Activated CD8-positive, alpha-beta memory T cell treated with anti-CD3 and anti-CD28 coated beads for 36 hours (primary cell): ENCODE measurements around the gene FTO. TPM values are rescaled to one million over a fixed set of nuclear protein-coding genes. Genes with fewer than 3 reads are reported as not detected.

Source experiments
- CTCF ChIA-PET: fragments of 350-600 bp; sonication (Branson Sonifier 250); formaldehyde crosslinking; loops from one replicate; lab custom pipeline; 2021; ENCODE audit warnings: antibody characterized with exemption; lab: Charles Lee
- POLR2A ChIA-PET: fragments of 350-600 bp; sonication (Branson Sonifier 250); formaldehyde crosslinking; loops from one replicate; lab custom pipeline; 2021; ENCODE audit warnings: antibody characterized with exemption; lab: Charles Lee
- total RNA-seq, 2 experiments: library from RNA; stranded (reverse); gene quantifications; one replicate each; pipeline ENCODE4 v1.2.3, GENCODE V29; 2021

Gene FTO
- total RNA-seq, 2 experiments from 2014 or later = 49.5 to 52.8 TPM

- ChIA-PET POLR2A (no interaction called here), CTCF (no interaction called here)
Observed at GRCh38 chr16:53843084-53843483, 139.1 kb downstream of the FTO start.

- CTCF ChIA-PET = interaction anchor here (1.3 kb wide), 1 partner anchor 99 kb away, joined by 3 read pairs; no protein-coding TSS in a partner anchor
- POLR2A ChIA-PET = no interaction called here
Observed at GRCh38 chr16:53844804-53845203, 140.8 kb downstream of the FTO start.

- CTCF ChIA-PET = interaction anchor here (0.6 kb wide), 1 partner anchor 83 kb away, joined by 3 read pairs; no protein-coding TSS in a partner anchor
- POLR2A ChIA-PET = interaction anchor here (0.6 kb wide), 1 partner anchor 1566 kb away, joined by 7 read pairs; no protein-coding TSS in a partner anchor
Observed at GRCh38 chr16:53846549-53846948, 142.6 kb downstream of the FTO start.

GRCh38 chr16:53846971-53847370 is 143.0 kb downstream of the FTO start:
- CTCF ChIA-PET = interaction anchor here (0.6 kb wide), 1 partner anchor 83 kb away, joined by 3 read pairs; no protein-coding TSS in a partner anchor
- POLR2A ChIA-PET = interaction anchor here (0.6 kb wide), 1 partner anchor 1567 kb away, joined by 7 read pairs; no protein-coding TSS in a partner anchor

- ChIA-PET POLR2A (no interaction called here), CTCF (no interaction called here)
Observed at GRCh38 chr16:53848277-53848942, 144.5 kb downstream of the FTO start.

GRCh38 chr16:53848950-53849349 is 145.0 kb downstream of the FTO start:
- CTCF ChIA-PET = no interaction called here
- POLR2A ChIA-PET = no interaction called here

- CTCF ChIA-PET = interaction anchor here (0.7 kb wide), 1 partner anchor 35 kb away, joined by 3 read pairs; no protein-coding TSS in a partner anchor
- POLR2A ChIA-PET = no interaction called here
Observed at GRCh38 chr16:53849585-53849984, 145.6 kb downstream of the FTO start.

- ChIA-PET POLR2A (interaction anchor here (0.7 kb wide), 1 partner anchor 221 kb away, joined by 4 read pairs; no protein-coding TSS in a partner anchor), CTCF (interaction anchor here (0.7 kb wide), 1 partner anchor 36 kb away, joined by 3 read pairs; no protein-coding TSS in a partner anchor)
Observed at GRCh38 chr16:53849994-53850393, 146.0 kb downstream of the FTO start.

GRCh38 chr16:53852678-53853077 is 148.7 kb downstream of the FTO start:
- ChIA-PET POLR2A (no interaction called here), CTCF (no interaction called here)

GRCh38 chr16:53855056-53855455 is 151.1 kb downstream of the FTO start:
- ChIA-PET CTCF (no interaction called here), POLR2A (no interaction called here)

- ChIA-PET CTCF (no interaction called here), POLR2A (no interaction called here)
Observed at GRCh38 chr16:53855511-53855910, 151.6 kb downstream of the FTO start.

- ChIA-PET POLR2A (no interaction called here), CTCF (interaction anchor here (0.6 kb wide), 1 partner anchor 570 kb away, joined by 3 read pairs; no protein-coding TSS in a partner anchor)
Observed at GRCh38 chr16:53859995-53860540, 156.1 kb downstream of the FTO start.

- ChIA-PET CTCF (no interaction called here), POLR2A (no interaction called here)
Observed at GRCh38 chr16:53863861-53864260, 159.9 kb downstream of the FTO start.

GRCh38 chr16:53864819-53865493 is 161.0 kb downstream of the FTO start:
- POLR2A ChIA-PET = no interaction called here

GRCh38 chr16:53865494-53865863 is 161.5 kb downstream of the FTO start:
- POLR2A ChIA-PET = no interaction called here
- CTCF ChIA-PET = no interaction called here

More at GRCh38 chr16:53864819-53865493, 161.0 kb downstream of the FTO start:
- CTCF ChIA-PET = no interaction called here

- ChIA-PET POLR2A (no interaction called here), CTCF (no interaction called here)
Observed at GRCh38 chr16:53866520-53866919, 162.6 kb downstream of the FTO start.

- POLR2A ChIA-PET = no interaction called here
- CTCF ChIA-PET = no interaction called here
Observed at GRCh38 chr16:53870831-53871230, 166.9 kb downstream of the FTO start.

- ChIA-PET POLR2A (no interaction called here), CTCF (no interaction called here)
Observed at GRCh38 chr16:53872248-53873221, 168.6 kb downstream of the FTO start.

- ChIA-PET POLR2A (no interaction called here), CTCF (interaction anchor here (1.2 kb wide), 1 partner anchor 14 kb away, joined by 3 read pairs; no protein-coding TSS in a partner anchor)
Observed at GRCh38 chr16:53876811-53877210, 172.9 kb downstream of the FTO start.
